ENCODE data around the gene GCHFR.

GCHFR gene

GRCh38 chr15:40773902-40774301, 10.0 kb downstream of the GCHFR start:
- Histone ChIP-seq H3F3A (ENCODE audit: insufficient read depth, low read length) (no peaks in the 10 kb centered on the region), H3K27ac (ENCODE audit: low read depth, low read length, poor library complexity, severe bottlenecking) (no peak overlapping the region), H3K9me2 (ENCODE audit: low read depth, low read length) (no peaks in the 10 kb centered on the region), H3K79me2 (ENCODE audit: insufficient read depth, low read length) (no peaks in the 10 kb centered on the region), H3K36me3 (ENCODE audit: insufficient read depth, low read length) (peaks cover 37% of the 10 kb centered on the region; the same call in 1 of the 2 replicates), H3K9me3 (ENCODE audit: low read length) (no peaks in the 10 kb centered on the region), H3K4me1 (ENCODE audit: insufficient read depth, low read length, severe bottlenecking) (peaks cover 21% of the 10 kb centered on the region), H3K27me3 (ENCODE audit: insufficient read depth, low read length) (no peaks in the 10 kb centered on the region), H3K4me2 (ENCODE audit: low read length) (no peak overlapping the region), H4K20me1 (ENCODE audit: insufficient read depth, low read length) (no peaks in the 10 kb centered on the region), H3K9ac (ENCODE audit: low read length) (no peak overlapping the region), H3K4me3 (ENCODE audit: low read depth, low read length, poor library complexity, severe bottlenecking) (no peak overlapping the region), H2AFZ (ENCODE audit: low read length) (no peak overlapping the region)
- no peak for TF ChIP-seq EZH2 (IDR thresholded peaks at IDR 0.05; ENCODE audit: borderline replicate concordance, low read length)
- TF ChIP-seq, protein P1, sequence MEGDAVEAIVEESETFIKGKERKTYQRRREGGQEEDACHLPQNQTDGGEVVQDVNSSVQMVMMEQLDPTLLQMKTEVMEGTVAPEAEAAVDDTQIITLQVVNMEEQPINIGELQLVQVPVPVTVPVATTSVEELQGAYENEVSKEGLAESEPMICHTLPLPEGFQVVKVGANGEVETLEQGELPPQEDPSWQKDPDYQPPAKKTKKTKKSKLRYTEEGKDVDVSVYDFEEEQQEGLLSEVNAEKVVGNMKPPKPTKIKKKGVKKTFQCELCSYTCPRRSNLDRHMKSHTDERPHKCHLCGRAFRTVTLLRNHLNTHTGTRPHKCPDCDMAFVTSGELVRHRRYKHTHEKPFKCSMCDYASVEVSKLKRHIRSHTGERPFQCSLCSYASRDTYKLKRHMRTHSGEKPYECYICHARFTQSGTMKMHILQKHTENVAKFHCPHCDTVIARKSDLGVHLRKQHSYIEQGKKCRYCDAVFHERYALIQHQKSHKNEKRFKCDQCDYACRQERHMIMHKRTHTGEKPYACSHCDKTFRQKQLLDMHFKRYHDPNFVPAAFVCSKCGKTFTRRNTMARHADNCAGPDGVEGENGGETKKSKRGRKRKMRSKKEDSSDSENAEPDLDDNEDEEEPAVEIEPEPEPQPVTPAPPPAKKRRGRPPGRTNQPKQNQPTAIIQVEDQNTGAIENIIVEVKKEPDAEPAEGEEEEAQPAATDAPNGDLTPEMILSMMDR (IDR thresholded peaks at IDR 0.05; ENCODE audit: low read length), result no peak

DNA sequence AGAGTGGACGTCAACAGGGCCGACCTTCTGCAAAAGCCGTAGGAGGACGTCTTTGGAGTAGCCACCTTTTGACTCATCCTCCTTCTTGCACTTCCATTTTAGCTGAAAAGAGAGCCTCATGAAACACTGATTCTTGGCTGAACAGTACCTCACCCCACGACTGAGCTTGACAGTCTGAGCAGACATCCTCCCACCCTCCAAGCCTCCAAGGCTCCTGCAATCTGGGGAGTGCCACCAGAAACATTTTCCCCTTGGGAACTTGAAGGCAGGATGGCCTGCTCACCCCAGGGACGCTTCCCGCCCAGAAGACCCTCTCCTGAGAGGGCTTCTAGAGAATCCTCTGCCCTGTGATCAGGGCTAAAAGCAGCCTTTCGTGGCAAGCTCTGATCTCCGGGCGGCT, 11.1 kb downstream of the GCHFR start:
- no peaks in the 10 kb centered on the region for H3K9me2 ChIP-seq (ENCODE audit: low read depth, low read length)
- H3K27me3 ChIP-seq (ENCODE audit: insufficient read depth, low read length), result no peaks in the 10 kb centered on the region
- H3F3A ChIP-seq (ENCODE audit: insufficient read depth, low read length), result no peaks in the 10 kb centered on the region
- peaks cover 47% of the 10 kb centered on the region for H3K36me3 ChIP-seq (ENCODE audit: insufficient read depth, low read length)
- H3K79me2 ChIP-seq (ENCODE audit: insufficient read depth, low read length), result no peaks in the 10 kb centered on the region
- H2AFZ ChIP-seq (ENCODE audit: low read length), result no peak overlapping the region
- H3K9ac ChIP-seq (ENCODE audit: low read length), result no peak overlapping the region
- TF ChIP-seq, protein P1 (IDR thresholded peaks at IDR 0.05; ENCODE audit: low read length), result no peak
- no peak overlapping the region for H3K4me2 ChIP-seq (ENCODE audit: low read length)
- H4K20me1 ChIP-seq (ENCODE audit: insufficient read depth, low read length), result no peaks in the 10 kb centered on the region
- no peaks in the 10 kb centered on the region for H3K9me3 ChIP-seq (ENCODE audit: low read length)
- H3K4me3 ChIP-seq (ENCODE audit: low read depth, low read length, poor library complexity, severe bottlenecking), result no peak overlapping the region
- peaks cover 10% of the 10 kb centered on the region for H3K4me1 ChIP-seq (ENCODE audit: insufficient read depth, low read length, severe bottlenecking)
- no peak overlapping the region for H3K27ac ChIP-seq (ENCODE audit: low read depth, low read length, poor library complexity, severe bottlenecking)

DNA sequence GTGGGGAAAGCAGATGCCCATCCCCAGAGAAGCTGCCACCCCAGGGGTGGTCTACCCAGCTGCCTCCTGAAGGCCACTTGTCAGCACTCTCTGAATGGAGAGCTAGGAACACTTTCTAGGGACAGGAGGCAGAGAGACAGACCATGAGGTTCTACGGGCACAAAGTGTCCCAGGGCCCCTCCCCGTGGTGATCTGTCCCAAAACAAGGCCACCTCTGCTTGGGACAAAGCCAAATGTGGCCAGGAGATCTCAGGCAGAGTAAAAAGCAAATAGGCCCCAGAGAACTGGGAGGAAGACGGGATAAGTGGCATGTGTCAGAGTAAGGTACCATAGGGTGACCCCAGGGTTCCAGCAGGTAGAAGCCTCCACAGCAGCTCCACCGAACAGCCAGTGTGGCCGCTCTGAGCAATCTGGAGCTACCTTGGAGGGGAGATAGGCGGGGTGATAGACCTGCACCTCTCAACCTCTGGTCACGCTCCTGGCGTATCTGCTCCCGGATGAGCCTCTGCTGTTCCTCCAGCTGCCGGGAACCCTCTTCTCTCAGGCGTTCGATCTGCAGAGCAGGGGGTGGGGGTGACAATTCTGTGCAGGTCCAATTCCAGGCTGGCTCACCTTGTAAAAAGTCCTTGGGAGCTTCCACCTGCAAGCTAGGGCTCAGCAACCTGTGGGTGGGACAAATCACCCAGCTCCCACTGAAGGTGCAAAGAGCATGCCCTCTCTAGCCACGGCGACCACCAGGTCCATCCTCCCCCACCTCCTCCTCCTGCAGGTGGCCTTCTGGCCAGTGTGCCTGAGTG, 12.1 kb downstream of the GCHFR start:
- H3K9ac ChIP-seq (ENCODE audit: low read length), result no peak overlapping the region
- H4K20me1 ChIP-seq (ENCODE audit: insufficient read depth, low read length), result no peaks in the 10 kb centered on the region
- peaks cover 47% of the 10 kb centered on the region for H3K36me3 ChIP-seq (ENCODE audit: insufficient read depth, low read length)

More for the DNA sequence above, 12.1 kb downstream of the GCHFR start:
- no peak for TF ChIP-seq EZH2 (IDR thresholded peaks at IDR 0.05; ENCODE audit: borderline replicate concordance, low read length)
- TF ChIP-seq, protein P1 (IDR thresholded peaks at IDR 0.05; ENCODE audit: low read length), result no peak
- no peak overlapping the region for H3K4me3 ChIP-seq (ENCODE audit: low read depth, low read length, poor library complexity, severe bottlenecking)
- H3K9me2 ChIP-seq (ENCODE audit: low read depth, low read length), result no peaks in the 10 kb centered on the region
- H3K27me3 ChIP-seq (ENCODE audit: insufficient read depth, low read length), result no peaks in the 10 kb centered on the region
- no peak overlapping the region for H3K27ac ChIP-seq (ENCODE audit: low read depth, low read length, poor library complexity, severe bottlenecking)
- H3F3A ChIP-seq (ENCODE audit: insufficient read depth, low read length), result no peaks in the 10 kb centered on the region
- peaks cover under 1% of the 10 kb centered on the region for H3K4me1 ChIP-seq (ENCODE audit: insufficient read depth, low read length, severe bottlenecking)
- H3K79me2 ChIP-seq (ENCODE audit: insufficient read depth, low read length), result no peaks in the 10 kb centered on the region
- no peaks in the 10 kb centered on the region for H3K9me3 ChIP-seq (ENCODE audit: low read length)
- no peak overlapping the region for H2AFZ ChIP-seq (ENCODE audit: low read length)
- H3K4me2 ChIP-seq (ENCODE audit: low read length), result no peak overlapping the region

Measured in OCI-LY1 (cell line).